NCI-H446 treated with DMSO at 0.1 percent for 48 hours (cell line): Measurements from ENCODE around the gene FOSB.

ENCODE experiments used
- DNase-seq: peaks from one replicate; lab custom pipeline; 2025; lab: John Stamatoyannopoulos, UW

Gene FOSB

DNA sequence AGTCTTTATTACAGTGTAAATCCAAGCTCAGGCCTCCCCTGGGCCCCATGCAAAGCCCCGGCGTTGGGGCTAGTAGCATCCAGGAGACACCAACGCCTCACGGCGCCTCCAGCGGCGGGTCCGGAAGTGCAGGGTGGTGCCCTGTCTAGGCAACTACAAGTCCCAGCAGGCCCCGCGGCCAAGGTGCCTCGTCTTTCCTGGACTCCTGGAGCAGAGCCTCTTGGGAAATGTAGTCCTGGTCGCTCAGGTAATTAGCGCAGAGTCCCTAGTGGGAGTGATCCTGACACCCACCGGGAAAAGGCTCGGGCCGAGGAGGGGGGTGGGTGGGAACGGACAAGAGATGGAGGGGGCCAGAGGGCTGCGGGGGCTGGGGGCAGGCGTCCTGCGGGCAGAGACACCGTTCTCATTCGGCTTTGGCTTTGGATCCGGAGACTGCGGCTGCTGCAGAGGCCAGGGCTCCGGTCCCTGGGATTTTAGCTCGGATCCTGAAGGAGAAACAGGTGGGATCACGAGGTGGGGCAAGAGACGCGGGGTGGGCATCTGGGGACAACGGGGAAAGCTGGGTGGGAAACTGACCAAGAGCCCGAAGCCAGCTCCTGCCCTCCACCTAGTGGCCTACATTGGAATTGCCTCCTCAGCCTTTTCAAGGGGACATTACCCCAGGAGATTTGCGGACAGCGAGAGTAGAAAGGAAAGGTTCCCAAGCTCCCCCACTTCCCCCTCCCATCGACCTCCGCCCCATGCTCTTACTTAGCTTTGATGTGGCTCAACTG is 17.7 kb downstream of the FOSB start:
- peak; percentile 87 for DNase-seq

DNA sequence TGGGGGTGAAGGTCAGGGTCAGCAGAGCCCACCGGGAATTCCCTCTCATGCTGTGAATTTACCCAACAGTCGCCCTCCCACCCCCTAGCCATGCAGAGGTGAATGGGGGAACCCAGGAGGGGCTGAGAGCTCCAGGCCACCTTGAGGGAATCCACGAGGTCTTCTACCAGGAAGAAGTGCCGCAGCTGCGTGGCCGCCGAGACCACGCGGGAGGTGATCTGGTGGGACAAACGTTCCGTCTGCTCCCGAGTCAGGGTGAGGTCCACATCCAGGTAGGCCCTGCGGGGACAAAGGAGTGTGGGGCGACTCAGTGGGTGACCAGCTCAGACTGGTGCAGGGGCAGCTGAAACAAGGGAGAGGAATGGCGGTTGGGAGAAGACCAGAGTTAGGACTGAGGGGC is 20.9 kb downstream of the FOSB start:
- DNase-seq, result no peak

DNA sequence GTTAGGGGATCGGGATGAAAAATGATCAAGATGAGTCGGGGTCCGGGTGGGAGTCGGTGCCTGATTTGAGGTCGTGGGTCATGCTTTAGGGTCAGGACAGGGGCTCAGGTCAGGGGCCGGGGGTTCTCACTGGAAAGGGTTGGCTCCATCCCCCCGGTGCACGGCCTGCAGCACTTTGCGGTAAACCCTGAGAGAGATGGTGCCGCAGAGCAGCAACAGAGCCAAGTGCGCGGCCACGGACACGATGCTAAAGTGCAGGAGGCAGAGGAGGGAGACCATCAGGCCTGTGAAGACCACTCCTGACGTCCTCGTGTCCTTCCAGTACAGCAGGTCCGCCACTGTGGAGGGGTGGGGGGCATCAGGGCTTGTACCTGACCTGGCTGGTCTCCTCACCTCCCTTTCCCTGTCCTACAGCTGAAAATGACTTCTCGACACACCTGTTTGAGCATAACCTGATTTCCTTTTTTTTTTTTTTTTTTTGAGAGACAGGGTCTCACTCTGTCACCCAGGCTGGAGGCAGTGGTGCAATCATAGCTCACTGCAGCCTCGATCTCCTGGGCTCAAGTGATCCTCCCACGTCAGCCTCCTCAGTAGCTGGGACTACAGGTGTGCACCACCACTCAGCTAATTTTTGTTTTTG is 21.5 kb downstream of the FOSB start:
- DNase-seq, result no peak

DNA sequence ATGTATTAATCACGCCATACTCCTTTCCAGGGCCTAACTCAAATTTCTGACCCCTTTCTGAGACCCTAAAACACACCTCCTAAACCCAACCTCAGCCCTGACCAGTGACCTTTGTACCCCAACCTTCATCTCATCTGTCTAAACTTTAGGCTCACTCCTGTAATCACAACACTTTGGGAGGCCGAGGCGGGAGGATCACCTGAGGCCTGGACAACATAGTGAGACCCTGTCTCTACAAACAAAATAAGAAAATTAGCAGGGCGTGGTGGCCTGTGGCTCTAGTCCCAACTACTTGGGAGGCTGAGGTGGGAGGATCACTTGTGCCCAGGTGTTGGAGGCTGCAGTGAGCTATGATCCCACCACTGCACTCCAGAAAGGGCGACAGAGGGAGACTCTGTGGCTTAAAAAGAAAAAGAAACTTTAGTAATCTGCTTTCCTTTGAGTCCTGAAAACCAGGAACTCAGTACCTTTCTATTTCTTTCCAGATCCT is 24.4 kb downstream of the FOSB start:
- no peak for DNase-seq

DNA sequence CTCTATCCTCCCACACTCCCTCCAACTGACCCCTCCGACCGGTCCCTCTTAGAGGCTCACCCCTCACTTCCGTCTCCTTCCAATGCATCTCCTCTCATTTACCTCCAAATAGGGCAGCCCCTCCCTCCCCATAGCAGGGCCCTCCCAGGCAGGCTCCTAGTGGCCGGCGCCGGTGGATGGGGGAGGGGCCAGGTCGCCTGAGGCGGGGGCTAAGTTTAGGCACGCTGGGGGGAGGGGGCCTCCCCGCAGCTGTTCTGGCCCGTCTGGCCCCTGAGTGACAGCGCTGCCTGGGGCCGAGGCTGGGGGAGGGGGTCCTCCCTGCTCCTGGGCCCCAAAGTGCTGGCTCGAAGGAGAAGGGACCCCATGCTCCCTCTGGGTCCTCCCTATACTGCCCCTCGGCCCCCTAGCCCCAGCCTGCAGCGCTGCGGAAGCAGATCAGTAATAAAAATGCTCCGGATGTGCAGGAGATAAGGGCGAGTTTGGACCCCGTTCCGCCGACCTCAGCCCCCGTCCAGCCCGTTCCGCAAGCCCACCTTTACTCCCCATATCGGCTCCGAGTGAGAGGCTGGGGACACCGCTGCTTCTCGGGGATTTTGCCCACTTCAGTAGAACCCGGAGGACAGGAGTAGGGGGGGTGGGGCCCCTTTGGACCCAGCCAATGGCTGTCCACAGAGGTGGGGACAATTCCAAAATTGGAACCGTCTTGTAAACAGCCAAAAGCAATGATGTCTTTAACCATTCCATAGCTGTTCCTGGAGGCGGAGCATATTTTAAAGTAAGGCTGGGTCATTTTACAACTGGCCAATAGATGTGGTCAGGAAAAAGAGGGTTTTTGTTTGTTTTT is 25.1 kb downstream of the FOSB start:
- DNase-seq, result no peak

DNA sequence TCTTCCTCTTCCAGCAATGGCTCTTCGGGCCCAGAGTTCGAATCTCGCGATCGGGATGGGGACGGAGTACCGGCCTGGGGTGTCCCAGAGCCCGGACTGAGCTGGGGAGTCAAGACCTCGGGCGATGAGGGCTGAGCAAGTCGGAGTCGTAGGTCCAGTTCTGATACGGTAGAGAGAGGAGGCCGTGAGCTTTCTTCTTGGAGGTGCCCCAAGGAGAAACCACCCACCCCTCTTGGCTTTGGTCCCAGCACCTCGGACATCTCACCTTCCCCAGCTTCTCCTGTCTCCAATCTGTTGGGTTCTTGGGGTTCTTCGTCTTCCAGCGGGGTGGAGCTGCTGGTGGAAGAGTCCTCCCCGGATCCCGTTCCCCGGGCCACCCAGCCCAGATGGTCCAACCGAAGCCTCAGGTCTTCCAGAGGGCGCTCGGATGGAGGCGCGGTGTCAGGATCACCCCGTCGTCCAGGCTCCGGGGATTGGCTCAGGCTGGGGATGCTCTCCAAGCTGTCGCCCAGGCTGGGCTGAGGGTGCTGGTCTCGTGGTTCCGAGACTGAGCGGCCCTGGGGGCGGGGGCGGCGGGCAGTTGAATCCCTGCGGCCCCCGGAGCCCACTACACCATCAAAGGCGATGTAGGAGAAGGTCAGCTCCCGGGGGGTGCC is 26.6 kb downstream of the FOSB start:
- DNase-seq, result no peak

DNA sequence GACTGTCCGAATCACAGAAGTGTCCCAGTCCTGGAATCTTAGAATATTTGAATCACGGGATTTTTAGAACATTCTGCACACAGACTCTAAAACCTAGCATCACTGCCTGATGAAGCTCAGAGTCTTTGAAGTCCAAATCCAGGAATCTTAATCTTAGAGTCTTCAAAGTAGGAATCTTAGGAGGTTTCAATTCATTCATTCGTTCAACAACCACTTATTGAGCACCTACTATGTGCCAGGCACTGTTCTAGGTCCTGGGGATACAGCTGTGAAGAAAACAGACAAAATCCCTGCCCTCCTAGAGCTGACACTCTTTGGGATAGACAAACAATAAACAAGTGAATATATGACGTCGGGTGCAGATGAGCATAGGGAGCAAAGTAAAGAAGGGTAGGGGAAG is 27.4 kb downstream of the FOSB start:
- DNase-seq, result no peak

DNA sequence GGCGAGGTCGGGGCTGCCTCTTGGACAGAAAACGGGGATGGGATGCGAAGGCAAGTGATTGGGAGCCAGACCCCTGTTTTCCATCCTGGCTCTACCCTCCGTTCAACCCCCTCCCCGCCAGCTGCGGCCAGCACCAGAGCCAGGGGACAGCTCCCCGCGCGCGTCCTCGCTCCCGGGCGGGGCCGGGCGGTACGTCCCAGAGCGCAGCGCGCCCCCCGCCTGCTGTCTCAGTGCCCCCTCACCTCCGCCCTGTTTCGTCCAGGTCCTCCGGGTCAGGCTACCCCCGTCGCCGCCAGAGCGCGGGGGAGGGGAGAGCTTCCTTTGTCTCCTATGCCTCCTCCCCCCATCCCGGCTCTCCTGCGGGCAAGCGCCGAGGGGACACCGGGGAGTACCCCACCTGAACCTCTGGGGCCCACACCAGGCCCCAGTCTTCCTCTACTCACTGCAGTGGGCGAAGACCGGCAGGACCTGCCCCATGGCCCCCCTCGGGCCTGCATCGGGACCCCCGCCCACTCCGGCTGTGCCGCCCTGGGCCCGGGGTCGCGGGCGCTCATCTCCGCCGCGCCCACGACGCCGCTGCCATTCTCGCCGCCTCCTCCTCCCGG is 28.7 kb downstream of the FOSB start:
- DNase-seq, result no peak

DNA sequence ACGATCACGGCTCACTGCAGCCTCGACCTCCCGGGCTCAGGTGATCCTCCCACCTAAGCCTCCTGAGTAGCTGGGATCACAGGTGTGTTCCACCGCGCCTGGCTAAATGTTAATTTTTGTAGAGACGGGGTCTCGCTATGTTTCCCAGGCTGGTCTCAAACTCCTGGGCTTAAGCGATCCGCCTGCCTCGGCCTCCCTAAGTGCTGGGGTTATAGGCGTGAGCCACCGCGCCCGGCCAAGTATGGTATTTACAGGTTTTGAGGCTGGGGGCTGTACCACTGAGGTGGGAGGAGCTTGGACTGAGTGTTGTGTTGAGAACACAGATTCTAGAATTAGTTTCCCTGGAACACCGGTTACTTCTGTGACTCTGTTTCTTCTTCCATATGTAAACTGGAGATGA is 30.0 kb downstream of the FOSB start:
- DNase-seq, result no peak

DNA sequence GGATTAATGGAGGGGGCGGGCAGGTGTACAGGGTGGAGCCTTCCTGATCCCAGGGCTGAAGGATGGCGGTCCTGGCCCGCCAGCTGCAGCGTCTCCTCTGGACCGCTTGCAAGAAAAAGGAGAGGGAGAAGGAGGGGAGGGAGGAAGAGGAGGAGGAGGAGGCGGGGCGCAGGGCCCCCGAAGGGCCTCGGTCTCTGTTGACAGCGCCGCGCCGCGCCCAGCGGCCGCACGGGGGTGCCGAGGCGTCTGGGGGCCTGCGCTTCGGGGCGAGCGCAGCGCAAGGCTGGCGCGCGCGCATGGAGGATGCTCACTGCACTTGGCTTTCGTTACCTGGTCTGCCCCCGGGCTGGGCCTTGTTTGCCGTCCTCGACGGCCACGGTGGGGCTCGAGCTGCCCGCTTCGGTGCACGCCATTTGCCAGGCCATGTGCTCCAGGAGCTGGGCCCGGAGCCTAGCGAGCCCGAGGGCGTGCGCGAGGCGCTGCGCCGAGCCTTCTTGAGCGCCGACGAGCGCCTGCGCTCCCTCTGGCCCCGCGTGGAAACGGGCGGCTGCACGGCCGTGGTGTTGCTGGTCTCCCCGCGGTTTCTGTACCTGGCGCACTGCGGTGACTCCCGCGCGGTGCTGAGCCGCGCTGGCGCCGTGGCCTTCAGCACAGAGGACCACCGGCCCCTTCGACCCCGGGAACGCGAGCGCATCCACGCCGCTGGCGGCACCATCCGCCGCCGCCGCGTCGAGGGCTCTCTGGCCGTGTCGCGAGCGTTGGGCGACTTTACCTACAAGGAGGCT is 30.8 kb downstream of the FOSB start, which contains the start of gene PPM1N:
Gene PPM1N (plus strand): TSS at position 33 of the 785 bp plus-strand sequence. CDS start 30 bp downstream, at position 63.
- DNase-seq, result no peak

DNA sequence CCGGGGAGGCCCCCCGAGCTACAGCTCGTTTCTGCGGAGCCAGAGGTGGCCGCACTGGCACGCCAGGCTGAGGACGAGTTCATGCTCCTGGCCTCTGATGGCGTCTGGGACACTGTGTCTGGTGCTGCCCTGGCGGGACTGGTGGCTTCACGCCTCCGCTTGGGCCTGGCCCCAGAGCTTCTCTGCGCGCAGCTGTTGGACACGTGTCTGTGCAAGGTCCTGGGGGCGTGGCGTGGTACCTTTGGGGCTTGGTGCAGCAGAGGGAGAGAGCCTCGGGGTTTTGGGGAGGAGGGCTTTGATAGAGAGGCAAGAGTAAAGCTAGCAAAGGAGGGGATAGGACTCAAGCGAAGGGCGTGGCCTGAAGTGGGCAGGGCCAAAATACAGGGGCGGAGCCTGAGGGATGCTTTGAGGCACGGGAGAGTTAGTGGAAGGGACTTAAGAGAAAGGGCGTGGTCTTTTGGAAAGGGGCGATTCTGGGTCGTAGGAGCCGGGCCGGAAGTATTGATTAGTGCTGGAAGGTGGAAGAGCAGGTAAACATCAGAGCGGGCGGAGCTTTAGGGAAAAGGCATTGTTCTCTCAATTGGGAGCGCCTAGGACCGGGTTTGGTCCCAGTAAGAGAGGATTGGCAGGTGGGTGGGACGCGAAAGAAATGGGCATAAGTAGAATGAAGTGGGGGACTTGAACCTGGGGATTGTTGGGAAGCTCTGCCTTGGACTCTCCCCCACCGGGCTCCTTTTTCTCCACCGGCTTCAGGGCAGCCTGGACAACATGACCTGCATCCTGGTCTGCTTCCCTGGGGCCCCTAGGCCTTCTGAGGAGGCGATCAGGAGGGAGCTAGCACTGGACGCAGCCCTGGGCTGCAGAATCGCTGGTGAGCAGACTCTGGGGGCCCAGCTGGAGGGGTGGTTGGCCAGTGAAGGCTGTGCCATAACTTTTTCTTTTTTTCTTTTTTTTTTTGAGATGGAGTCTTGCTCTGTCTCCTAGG is 31.7 kb downstream of the FOSB start:
- DNase-seq, result no peak

DNA sequence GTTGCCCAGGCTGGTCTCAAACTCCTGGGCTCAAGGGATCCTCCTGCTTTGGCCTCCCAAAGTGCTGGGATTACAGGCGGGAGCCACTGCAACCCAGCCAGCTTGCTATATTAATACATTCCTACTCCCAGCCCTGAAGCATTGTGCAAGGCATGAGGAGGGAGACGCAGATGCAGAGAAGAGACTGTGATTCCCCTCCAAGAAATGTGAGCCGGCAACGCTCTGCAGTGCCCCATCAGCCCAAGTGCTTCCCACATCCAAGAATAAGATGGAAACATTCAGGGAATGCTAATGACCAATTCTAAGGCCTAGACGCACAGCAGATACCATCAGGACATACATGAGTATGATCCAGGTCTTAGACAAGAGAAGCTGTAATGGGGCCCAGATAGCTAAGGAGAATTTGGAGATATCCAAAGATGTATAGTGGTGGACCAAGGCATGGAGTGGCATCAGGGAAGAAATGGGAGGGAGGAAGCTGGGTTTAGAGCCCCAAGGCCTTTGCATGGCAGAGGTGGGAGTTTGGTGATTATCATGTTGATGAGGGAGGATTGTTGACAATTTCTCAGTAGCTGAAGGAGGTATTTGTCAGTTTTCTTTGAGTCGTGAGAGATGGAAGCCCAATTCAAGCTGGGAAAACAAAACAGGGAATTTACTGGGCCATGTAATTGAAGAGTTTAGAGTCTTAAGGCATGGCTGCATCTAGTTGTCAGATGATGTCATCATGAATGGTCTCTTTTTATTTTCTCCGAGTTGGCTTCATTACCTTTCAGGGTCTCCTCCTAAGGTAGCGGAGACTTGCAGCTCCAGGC is 33.3 kb downstream of the FOSB start:
- no peak for DNase-seq

DNA sequence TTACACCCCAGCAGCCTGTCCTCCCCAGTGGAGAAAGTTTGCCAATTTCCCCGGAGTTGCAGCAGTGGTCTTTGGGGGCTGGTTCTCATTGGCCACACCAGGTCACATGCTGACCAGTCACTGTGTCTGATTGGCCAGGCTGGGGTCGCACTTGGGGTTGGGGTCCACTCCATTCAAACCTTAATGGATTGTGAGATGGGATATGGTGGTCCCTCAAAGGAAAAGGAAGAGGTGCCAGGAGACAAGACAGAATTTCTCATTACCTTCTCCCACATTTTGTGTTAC is 33.9 kb downstream of the FOSB start:
- DNase-seq, result no peak

DNA sequence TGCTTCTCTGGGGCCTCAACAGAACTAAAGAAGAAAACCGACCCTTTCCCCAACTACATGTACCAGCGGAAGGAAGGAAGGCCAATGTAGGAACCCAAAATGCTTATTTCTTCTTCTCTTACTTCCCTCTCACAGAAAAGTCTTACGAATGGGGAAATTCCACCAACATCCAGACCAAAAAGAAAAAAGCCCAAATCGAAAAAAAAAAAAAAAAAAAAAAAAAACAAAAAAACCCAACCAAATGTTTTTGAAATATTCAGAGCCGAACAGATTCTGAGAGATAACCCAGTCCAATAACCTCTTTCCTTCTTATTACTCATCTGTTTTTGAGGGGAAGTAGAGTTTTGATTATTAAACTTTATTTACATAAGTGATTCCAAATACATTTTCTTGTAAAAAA is 34.3 kb downstream of the FOSB start:
- DNase-seq, result no peak

DNA sequence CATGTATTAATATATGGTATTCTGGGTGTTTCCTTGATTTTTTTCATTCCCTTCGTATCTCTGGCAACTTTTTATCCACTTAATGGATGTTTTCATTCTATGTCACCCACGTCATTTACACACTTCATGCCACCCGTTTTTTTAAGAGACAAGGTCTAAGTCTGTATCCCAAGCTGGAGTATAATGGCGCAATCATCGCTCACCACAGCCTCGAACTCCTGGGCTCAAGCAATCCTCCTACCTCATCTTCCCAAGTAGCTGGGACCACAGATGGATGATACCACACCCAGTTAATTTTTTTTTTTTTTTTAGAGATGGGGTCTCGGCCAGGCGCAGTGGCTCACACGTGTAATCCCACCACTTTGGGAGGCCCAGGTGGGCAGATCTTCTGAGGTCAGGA is 36.1 kb downstream of the FOSB start:
- no peak for DNase-seq

DNA sequence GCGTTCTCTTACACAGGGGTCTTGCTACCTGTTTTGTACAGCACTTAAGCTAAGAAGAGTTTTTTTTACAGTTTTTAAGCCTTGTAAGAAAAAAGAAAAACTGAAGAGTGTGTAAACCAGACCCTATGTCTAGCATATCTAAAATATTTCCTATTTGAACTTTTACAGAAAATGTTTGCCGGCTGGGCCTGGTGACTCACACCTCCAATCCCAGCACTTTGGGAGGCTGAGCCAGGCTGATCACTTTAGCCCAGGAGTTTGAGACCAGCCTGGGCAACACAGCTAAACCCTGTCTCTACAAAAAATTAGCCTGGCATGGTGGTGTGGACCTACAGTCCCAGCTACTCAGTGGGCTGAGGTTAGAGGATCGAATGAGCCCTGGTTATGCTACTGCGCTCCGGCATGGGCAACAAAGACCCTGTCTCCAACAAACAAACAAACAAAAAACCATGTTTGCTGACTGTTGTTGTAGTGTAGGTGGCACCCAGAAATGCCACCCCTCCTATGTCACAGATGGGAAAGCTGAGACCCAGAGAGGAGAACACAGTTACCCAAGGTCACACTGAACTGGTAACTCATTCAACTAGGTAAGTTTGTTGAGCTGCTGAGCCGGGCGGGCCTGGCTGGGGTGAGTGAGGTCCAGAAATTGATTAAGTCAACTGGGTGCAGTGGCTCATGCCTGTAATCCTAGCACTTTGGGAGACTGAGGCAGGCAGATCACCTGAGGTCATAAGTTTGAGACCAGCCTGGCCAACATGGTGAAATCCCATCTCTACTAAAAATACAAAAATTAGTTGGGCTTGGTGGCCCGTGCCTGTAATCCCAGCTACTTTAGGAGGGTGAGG is 37.6 kb downstream of the FOSB start:
- DNase-seq, result no peak

DNA sequence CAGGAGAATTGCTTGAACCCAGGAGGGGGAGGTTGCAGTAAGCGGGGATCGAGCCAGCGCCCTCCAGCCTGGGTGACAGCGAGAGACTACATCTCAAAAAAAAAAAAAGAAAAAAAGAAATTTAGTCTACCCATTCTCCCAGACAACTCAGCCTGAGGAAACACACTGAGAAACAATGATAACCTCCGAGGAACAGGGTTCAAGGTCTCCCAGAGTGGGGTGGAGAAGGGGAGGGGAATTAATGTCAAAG is 38.1 kb downstream of the FOSB start:
- no peak for DNase-seq

DNA sequence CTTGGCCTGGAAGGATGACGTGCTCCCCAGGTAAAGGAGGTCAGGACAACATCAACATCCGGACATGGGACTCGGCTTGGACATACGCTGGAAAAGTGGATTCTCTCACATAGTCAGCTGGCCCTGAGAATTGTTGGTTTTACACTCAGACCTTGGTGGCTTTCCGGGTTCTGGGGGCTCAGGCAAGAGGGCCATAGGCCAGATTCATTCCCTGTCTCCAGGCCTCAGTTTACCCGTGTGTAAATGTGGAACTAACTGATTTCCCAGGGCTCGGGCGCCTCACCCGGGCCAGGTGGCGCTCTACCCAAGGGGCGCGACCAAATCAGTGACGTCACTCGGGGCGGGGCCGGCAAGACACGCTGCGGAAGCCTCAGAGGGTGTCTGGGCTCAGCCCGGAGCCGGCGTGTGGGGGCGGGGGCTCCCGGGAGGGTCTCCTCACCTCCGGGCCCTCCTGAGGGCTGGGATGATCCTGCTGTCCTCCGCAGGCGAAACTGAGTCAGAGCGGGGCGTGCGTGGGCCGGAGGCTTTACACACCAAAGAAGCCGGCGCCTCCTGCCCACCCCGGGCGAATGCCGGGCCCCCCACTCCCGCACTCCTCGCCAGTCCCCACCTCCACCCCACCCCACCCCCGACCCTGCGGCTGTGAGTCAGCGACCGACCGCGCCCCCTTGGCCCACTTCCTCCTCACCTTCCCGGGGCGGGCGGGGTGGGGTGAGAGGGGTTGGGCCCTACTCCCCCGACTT is 38.6 kb downstream of the FOSB start:
- peak; percentile 85 for DNase-seq
